HPDE6-E6E7 (cell line): ENCODE data around the gene MIS12.

Source experiments
- DNase-seq: peaks from one replicate; pipeline ENCODE4 v3.0.0; 2011; ENCODE audit warnings: missing footprints; ENCODE audit errors: extremely low spot score

Gene MIS12

DNA sequence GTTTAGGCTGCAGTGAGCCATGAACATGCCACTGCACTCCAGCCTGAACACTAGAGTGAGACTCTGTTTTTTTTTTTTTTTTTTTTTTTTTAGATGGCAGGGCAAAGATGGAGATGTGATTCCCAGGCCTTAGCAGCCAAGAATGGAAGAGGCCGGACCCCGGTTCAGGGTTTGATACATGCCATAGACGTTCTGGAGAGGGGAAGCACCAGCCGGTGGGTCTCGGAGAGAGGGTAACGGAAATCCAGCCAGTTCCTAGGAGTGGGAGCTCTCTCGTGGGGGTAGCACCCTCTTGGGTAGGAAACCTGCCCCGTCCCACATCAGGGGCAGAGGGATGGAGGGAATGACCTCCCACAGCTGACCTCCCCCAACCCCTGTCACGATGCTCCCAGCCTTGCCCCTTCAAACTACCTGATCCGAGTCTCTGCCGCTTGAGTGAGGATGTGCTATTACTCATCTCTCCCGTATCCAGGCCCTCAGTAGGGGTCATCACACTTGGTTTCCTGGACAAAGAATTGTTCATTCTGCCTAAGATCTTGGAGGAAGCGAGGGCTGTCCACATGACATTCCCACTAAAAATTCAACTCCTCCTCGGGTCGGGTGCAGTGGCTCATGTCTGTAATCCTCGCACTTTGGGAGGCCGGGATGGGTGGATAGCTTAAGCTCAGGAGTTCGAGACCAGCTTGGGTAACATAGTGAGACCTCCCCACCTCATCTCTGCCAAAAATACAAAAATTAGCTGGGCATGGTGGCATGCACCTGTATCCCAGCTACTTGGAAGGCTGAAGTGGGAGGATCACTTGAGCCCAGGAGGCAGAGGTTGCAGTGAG lies 47.3 kb downstream of the MIS12 start:
- DNase-seq = no peak

DNA sequence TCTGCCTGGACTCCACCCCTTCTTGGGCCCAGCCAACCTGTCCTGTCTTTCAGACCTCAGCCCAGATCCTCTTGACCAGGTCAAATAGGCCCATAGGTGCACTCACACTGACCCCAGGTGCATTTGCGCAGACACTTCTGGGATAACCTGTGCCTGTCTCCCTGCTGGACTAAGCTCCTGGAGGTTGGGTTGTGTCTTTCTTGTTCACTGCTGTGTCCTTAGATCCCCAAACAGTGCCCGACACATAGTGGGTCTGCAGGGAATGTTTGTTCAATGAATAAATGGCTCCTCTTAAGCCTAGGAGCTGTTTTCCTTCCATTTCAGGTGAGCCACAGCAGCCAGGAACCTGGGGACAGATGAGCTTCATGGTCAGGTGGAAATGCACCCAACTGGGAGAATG lies 49.1 kb downstream of the MIS12 start:
- DNase-seq = no peak

DNA sequence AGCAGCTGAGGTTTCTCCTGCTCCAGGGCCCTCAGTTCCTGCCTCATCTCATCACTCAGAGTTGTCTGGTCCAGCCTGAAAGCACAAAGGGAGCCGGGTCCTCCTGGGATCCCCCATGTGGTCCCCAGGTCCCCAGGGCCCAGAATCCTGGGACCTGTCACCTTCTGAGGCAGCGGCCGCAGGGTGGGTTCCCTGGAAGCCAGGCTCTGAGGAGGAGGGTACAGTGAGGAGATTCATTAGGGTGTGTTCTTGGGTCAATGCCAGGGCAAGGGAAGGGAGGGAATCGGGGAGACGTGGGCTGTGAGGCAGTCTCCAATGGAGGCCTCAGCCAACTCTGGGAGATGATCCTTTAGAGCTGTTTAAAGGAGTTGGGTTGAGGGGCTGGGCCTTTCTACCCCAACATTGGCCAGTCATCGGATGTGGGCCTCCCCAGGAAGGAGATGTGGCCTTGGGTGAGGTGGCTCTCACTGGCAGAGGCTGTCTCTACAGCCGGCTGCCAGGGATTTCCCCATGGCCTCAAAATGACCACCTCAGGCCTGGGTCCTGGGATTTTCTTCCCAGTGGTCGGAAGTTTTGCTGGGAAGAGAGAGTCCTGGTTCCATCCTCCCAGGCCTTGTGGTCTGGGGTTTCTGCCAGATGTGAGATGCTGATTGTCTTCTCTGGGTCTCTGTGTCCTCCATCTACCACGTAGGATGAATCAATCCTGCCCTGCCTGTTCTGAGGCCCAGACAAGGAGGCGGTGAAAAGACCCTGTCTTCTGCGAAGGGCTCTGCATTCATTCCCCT lies 50.7 kb downstream of the MIS12 start:
- DNase-seq = no peak

DNA sequence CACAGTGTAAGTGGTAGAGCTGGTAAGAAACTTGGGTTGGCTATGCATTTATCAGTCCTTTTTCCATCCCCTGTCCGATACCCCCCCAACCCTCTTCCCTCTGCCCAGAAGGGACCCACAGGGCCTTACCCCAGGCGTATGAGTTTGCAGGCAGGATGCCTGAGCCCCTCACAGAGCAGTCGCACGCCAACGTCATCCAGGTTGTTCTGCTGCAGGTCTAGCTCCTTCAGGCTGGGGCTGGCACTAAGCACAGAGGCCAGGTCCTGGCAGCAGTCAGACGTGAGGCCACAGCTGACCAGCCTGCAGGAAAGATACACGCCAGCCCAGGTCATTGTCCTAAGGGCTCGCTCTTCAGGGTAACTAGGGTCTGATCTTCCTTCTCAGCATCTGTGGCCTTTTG lies 52.9 kb downstream of the MIS12 start:
- DNase-seq = no peak

DNA sequence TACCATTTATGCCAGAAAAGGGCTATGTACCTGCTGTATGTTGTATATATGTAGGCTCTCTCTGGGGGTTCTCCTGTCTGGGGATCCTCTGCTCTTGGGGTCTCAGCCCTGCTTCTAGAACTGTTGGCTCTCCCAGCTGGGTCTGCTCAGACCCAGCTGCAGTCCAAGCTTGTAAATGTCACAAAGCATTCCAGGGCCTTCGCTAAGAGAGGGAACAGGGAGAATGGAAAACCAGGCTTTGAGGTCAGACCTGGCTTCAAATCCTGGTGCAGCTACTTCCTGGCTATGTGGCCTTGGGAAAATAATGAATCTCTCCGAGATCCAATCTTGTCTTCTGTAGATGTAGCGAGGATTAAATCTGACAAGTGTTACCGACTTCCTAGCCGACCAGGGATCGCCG lies 54.0 kb downstream of the MIS12 start:
- no peak for DNase-seq
